Dedifferentiated amniotic fluid mesenchymal stem cell (primary cell): ENCODE results near the gene SARM1.

Experiments used
- DNase-seq: peaks from one replicate; pipeline ENCODE4 v3.0.0-alpha.2; 2016; ENCODE audit errors: extremely low spot score

Gene SARM1

GRCh38 chr17:28368915-28369683 lies 2.4 kb upstream of the SARM1 start:
- no peak for DNase-seq

GRCh38 chr17:28369684-28370034 lies 1.8 kb upstream of the SARM1 start:
- DNase-seq, result no peak

- DNase-seq, result no peak
Measured at GRCh38 chr17:28370035-28370743, 1.3 kb upstream of the SARM1 start, which contains the start of gene VTN. Gene VTN (minus strand): TSS chr17:28370307. CDS start chr17:28370203, 104 bp downstream.

- DNase-seq, result no peak
Measured at GRCh38 chr17:28370744-28371103, 770 bp upstream of the SARM1 start.

- DNase-seq, result no peak
Measured at GRCh38 chr17:28372203-28372944, 880 bp downstream of the SARM1 start.

- DNase-seq, result no peak
Measured at GRCh38 chr17:28372945-28373274, 1.4 kb downstream of the SARM1 start.

GRCh38 chr17:28379814-28380801 lies 8.6 kb downstream of the SARM1 start:
- peak; percentile 73 for DNase-seq

GRCh38 chr17:28381141-28381825 lies 9.8 kb downstream of the SARM1 start:
- DNase-seq, result no peak

GRCh38 chr17:28384281-28385036 lies 13.0 kb downstream of the SARM1 start:
- DNase-seq, result no peak

- no peak for DNase-seq
Measured at GRCh38 chr17:28385037-28385400, 13.5 kb downstream of the SARM1 start.

- DNase-seq, result no peak
Measured at GRCh38 chr17:28385406-28385805, 13.9 kb downstream of the SARM1 start.

- DNase-seq, result no peak
Measured at GRCh38 chr17:28386391-28386790, 14.9 kb downstream of the SARM1 start.

GRCh38 chr17:28388106-28388505 lies 16.6 kb downstream of the SARM1 start:
- DNase-seq, result no peak

GRCh38 chr17:28390141-28390540 lies 18.6 kb downstream of the SARM1 start:
- DNase-seq, result no peak

GRCh38 chr17:28390563-28390962 lies 19.1 kb downstream of the SARM1 start:
- no peak for DNase-seq

GRCh38 chr17:28390984-28391383 lies 19.5 kb downstream of the SARM1 start:
- DNase-seq, result no peak

GRCh38 chr17:28391401-28391800 lies 19.9 kb downstream of the SARM1 start:
- DNase-seq, result no peak

- no peak for DNase-seq
Measured at GRCh38 chr17:28392491-28392890, 21.0 kb downstream of the SARM1 start.

- peak; percentile 33 for DNase-seq
Measured at GRCh38 chr17:28394337-28395116, 23.0 kb downstream of the SARM1 start.

- DNase-seq, result no peak
Measured at GRCh38 chr17:28395426-28395825, 23.9 kb downstream of the SARM1 start.
